HCT116 (cell line): ENCODE measurements around the gene ZDHHC19. TPM values are rescaled to one million over a fixed set of nuclear protein-coding genes. Genes with fewer than 3 reads are reported as not detected.

Experiments
- ATAC-seq: fragments of 200-7000 bp; cut with Tn5 transposase; 2 replicates; pipeline ENCODE4 v1.9.1; 2020; ENCODE audit warnings: mild to moderate bottlenecking, moderate library complexity
- BruUV-seq: library from RNA; stranded (reverse); fragments of 400-500 nt; replicated peaks from 2 replicates; lab custom pipeline; 2021; lab: Mats Ljungman, UMichigan
- CTCF ChIA-PET: fragments of 300-600 bp; sonication (Branson Sonifier 250); formaldehyde crosslinking; loops from one replicate; lab custom pipeline; 2021; ENCODE audit warnings: antibody characterized with exemption; lab: Charles Lee
- POLR2A ChIA-PET: fragments of 300-600, 350-600 bp; sonication (Branson Sonifier 250); formaldehyde crosslinking; loops from one replicate; lab custom pipeline; 2021; ENCODE audit warnings: antibody characterized with exemption; lab: Charles Lee
- RAD21 ChIA-PET, 2 experiments: fragments of 300-600 bp; sonication (Branson Sonifier 250); formaldehyde crosslinking; loops; one replicate each; lab custom pipeline; 2023; ENCODE audit warnings: low total read pairs in 2 of 2; ENCODE audit not compliant: uncharacterized antibody in 2 of 2, unreplicated experiment in 2 of 2, low non-redundant PET in 1 of 2; lab: Charles Lee
- DNase-seq: peaks from one replicate; pipeline ENCODE4 v3.0.0-alpha.2; 2010; ENCODE audit warnings: low read depth, low spot score
- H2AFZ ChIP-seq: fragments of 200-600 bp; shearing (Covaris generic), sonication (generic); 2 replicates; pipeline ENCODE4 v1.6.1; 2017; ENCODE audit warnings: low read depth, mixed run types, mixed read lengths, antibody characterized with exemption, low read length; ENCODE audit not compliant: poor library complexity, severe bottlenecking
- H3K27ac ChIP-seq: 2 replicates; pipeline ENCODE4 v1.5.1; 2012; ENCODE audit warnings: low read depth, low read length
- H3K27me3 ChIP-seq: fragments of 200-600 bp; sonication (generic); 2 replicates; pipeline ENCODE4 v1.6.1; 2016; ENCODE audit warnings: mixed run types, low read length, mixed read lengths; ENCODE audit not compliant: insufficient read depth
- H3K36me3 ChIP-seq, 2 experiments: fragments of 200-500 bp in 1 of 2; fragments of 200-600 bp in 1 of 2; sonication (Bioruptor generic) in 1 of 2; sonication (generic) in 1 of 2; 2 replicates each; pipeline versions ENCODE4 v1.5.1 to v1.6.1; 2014 to 2016; ENCODE audit warnings: low read length in 2 of 2, inconsistent platforms in 1 of 2, mixed read lengths in 1 of 2, mixed run types in 1 of 2; ENCODE audit not compliant: insufficient read depth in 2 of 2, control insufficient read depth in 1 of 2
- H3K4me1 ChIP-seq, 2 experiments: fragments of 200-600 bp in 1 of 2; sonication (generic) in 1 of 2; 2 replicates each; pipeline versions ENCODE4 v1.5.1 to v1.6.1; 2012 to 2017; ENCODE audit warnings: low read length in 2 of 2, inconsistent platforms in 1 of 2, mild to moderate bottlenecking in 1 of 2, mixed read lengths in 1 of 2, mixed run types in 1 of 2, moderate library complexity in 1 of 2; ENCODE audit not compliant: insufficient read depth in 2 of 2, control insufficient read depth in 1 of 2
- H3K4me2 ChIP-seq: fragments of 200-600 bp; sonication (generic); 2 replicates; pipeline ENCODE4 v1.6.1; 2017; ENCODE audit warnings: mixed run types, low read length, mixed read lengths
- H3K4me3 ChIP-seq, 2 experiments: fragments of 200-600 bp in 1 of 2; sonication (generic) in 1 of 2; replicated peaks in 1 of 2; 2 replicates each; pipeline ENCODE4 v1.5.1; 2011 to 2016; ENCODE audit warnings: low read length in 2 of 2, control low read depth in 1 of 2, low read depth in 1 of 2, mild to moderate bottlenecking in 1 of 2, mixed read lengths in 1 of 2, mixed run types in 1 of 2
- H3K79me2 ChIP-seq: fragments of 200-600 bp; sonication (generic); 2 replicates; pipeline ENCODE4 v1.6.1; 2017; ENCODE audit warnings: mild to moderate bottlenecking, mixed run types, low read length, moderate library complexity, mixed read lengths; ENCODE audit not compliant: insufficient read depth
- H3K9ac ChIP-seq: fragments of 200-600 bp; sonication (generic); 2 replicates; pipeline ENCODE4 v1.6.1; 2016; ENCODE audit warnings: low read length, mixed read lengths
- H3K9me2 ChIP-seq: fragments of 200-600 bp; sonication (generic), shearing (Covaris generic); 2 replicates; pipeline ENCODE4 v1.6.1; 2017; ENCODE audit warnings: mixed run types, mild to moderate bottlenecking, moderate library complexity; ENCODE audit not compliant: insufficient read depth
- H3K9me3 ChIP-seq, 2 experiments: fragments of 200-500 bp in 1 of 2; fragments of 200-600 bp in 1 of 2; sonication (Bioruptor generic) in 1 of 2; sonication (generic) in 1 of 2; 2 replicates each; pipeline ENCODE4 v1.6.1; 2014 to 2017; ENCODE audit warnings: low read length in 2 of 2, mixed read lengths in 2 of 2, inconsistent platforms in 1 of 2, low read depth in 1 of 2, mild to moderate bottlenecking in 1 of 2, mixed run types in 1 of 2, moderate library complexity in 1 of 2; ENCODE audit not compliant: control insufficient read depth in 1 of 2, insufficient read depth in 1 of 2
- H4K20me1 ChIP-seq: fragments of 200-600 bp; sonication (generic), shearing (Covaris generic); 2 replicates; pipeline ENCODE4 v1.6.1; 2017; ENCODE audit warnings: mixed run types, mild to moderate bottlenecking, moderate library complexity; ENCODE audit not compliant: insufficient read depth
- CBX3 ChIP-seq: IDR thresholded peaks from 2 replicates; pipeline ENCODE4 v1.6.1; 2012; ENCODE audit warnings: low read depth
- EGR1 ChIP-seq: IDR thresholded peaks from 2 replicates; pipeline ENCODE4 v1.6.1; 2012; ENCODE audit warnings: low read depth
- EZH2 ChIP-seq: fragments of 200-600 bp; sonication (generic); IDR thresholded peaks from 2 replicates; pipeline ENCODE4 v1.6.1; 2017; ENCODE audit warnings: antibody characterized with exemption, mixed run types
- EZH2phosphoT487 ChIP-seq: fragments of 200-600 bp; IDR thresholded peaks from 2 replicates; pipeline ENCODE4 v1.6.1; 2018; ENCODE audit warnings: antibody characterized with exemption, borderline replicate concordance
- JUND ChIP-seq: IDR thresholded peaks from 2 replicates; pipeline ENCODE4 v1.6.1; 2012
- POLR2A ChIP-seq: IDR thresholded peaks from 2 replicates; pipeline ENCODE4 v1.7.0; 2011; ENCODE audit warnings: borderline replicate concordance; ENCODE audit not compliant: insufficient read depth, insufficient read length; ENCODE audit errors: extremely low read depth
- RAD21 ChIP-seq: IDR thresholded peaks from 2 replicates; pipeline ENCODE4 v1.6.1; 2012; ENCODE audit warnings: low read depth, mild to moderate bottlenecking
- SP1 ChIP-seq: IDR thresholded peaks from 2 replicates; pipeline ENCODE4 v1.6.1; 2012; ENCODE audit warnings: low read depth
- SRF ChIP-seq: IDR thresholded peaks from 2 replicates; pipeline ENCODE4 v1.6.1; 2012; ENCODE audit warnings: low read depth
- YY1 ChIP-seq: IDR thresholded peaks from 2 replicates; pipeline ENCODE4 v1.6.1; 2011; ENCODE audit warnings: low read length, low read depth, moderate library complexity, mild to moderate bottlenecking; ENCODE audit not compliant: insufficient replicate concordance; ENCODE audit errors: extremely low read depth
- intact Hi-C: fragments of 100-400 bp; cut with micrococcal nuclease; formaldehyde crosslinking; loops from 2 replicates; pipeline ENCODE4 v1.10.0; 2022
- total RNA-seq: library from RNA; stranded (reverse); gene quantifications from one replicate; pipeline ENCODE4 v1.2.1, GENCODE V29; 2021; ENCODE audit not compliant: unreplicated experiment
- TF ChIP-seq, protein P1 (sequence below): IDR thresholded peaks from 2 replicates; pipeline ENCODE4 v1.6.1; 2012
- TF ChIP-seq, protein P2 (sequence below): IDR thresholded peaks from 2 replicates; pipeline ENCODE4 v1.6.1; 2012
- TF ChIP-seq, protein P3 (sequence below), 3 experiments: fragments of 200-600 bp in 1 of 3; sonication (generic) in 1 of 3; IDR thresholded peaks in 2 of 3; conservative IDR thresholded peaks in 1 of 3; 2 replicates each; pipeline ENCODE4 v1.5.1; 2012 to 2017; ENCODE audit warnings: low read depth in 2 of 3, low read length in 2 of 3, antibody characterized with exemption in 1 of 3, borderline replicate concordance in 1 of 3, control low read depth in 1 of 3, mild to moderate bottlenecking in 1 of 3, mixed read lengths in 1 of 3, mixed run types in 1 of 3, moderate library complexity in 1 of 3; ENCODE audit not compliant: insufficient read depth in 1 of 3
- TF ChIP-seq, protein P4 (sequence below): IDR thresholded peaks from 2 replicates; pipeline ENCODE4 v1.6.1; 2011; ENCODE audit warnings: mild to moderate bottlenecking, low read length, moderate library complexity; ENCODE audit not compliant: insufficient replicate concordance; ENCODE audit errors: extremely low read depth

ZDHHC19 gene
- total RNA-seq, 1 experiment from 2014 or later = not detected

DNA sequence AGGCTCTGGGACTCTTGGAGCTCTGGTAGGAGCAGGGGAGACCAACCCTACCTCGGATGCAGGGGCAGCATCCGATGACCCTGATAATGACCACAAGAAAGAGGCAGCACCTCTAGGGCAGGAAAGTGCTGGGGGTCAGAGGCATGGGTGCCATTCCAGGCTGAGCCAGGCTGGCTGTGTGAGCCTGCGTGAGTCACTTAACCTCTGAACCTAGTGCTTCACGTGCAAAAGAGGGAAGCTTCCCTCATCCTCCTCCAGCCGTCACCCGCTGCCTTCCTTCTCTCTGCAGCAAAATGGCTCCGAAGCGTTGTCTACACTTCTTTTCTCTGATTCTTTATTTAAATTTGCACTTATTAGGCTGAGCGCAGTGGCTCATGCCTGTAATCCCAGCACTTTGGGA lies 35.5 kb downstream of the ZDHHC19 start:
- Histone ChIP-seq H3K9me2 (no peaks in the 10 kb centered on the region), H4K20me1 (no peaks in the 10 kb centered on the region), H3K4me2 (no peak overlapping the region), H3K4me3 (no peak overlapping the region), H2AFZ (no peak overlapping the region), H3K36me3 (no peaks in the 10 kb centered on the region), H3K79me2 (no peaks in the 10 kb centered on the region), H3K9me3 (no peaks in the 10 kb centered on the region), H3K27ac (no peak overlapping the region), H3K27me3 (no peaks in the 10 kb centered on the region), H3K9ac (no peak overlapping the region), H3K4me1 (no peaks in the 10 kb centered on the region)
- no peak for TF ChIP-seq EGR1
- TF ChIP-seq POLR2A = no peak
- TF ChIP-seq, protein P1, sequence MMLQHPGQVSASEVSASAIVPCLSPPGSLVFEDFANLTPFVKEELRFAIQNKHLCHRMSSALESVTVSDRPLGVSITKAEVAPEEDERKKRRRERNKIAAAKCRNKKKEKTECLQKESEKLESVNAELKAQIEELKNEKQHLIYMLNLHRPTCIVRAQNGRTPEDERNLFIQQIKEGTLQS = no peak
- TF ChIP-seq SP1 = no peak
- TF ChIP-seq, protein P2, sequence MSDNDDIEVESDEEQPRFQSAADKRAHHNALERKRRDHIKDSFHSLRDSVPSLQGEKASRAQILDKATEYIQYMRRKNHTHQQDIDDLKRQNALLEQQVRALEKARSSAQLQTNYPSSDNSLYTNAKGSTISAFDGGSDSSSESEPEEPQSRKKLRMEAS = no peak
- TF ChIP-seq CBX3 = no peak
- TF ChIP-seq EZH2 = no peak
- TF ChIP-seq, protein P3, sequence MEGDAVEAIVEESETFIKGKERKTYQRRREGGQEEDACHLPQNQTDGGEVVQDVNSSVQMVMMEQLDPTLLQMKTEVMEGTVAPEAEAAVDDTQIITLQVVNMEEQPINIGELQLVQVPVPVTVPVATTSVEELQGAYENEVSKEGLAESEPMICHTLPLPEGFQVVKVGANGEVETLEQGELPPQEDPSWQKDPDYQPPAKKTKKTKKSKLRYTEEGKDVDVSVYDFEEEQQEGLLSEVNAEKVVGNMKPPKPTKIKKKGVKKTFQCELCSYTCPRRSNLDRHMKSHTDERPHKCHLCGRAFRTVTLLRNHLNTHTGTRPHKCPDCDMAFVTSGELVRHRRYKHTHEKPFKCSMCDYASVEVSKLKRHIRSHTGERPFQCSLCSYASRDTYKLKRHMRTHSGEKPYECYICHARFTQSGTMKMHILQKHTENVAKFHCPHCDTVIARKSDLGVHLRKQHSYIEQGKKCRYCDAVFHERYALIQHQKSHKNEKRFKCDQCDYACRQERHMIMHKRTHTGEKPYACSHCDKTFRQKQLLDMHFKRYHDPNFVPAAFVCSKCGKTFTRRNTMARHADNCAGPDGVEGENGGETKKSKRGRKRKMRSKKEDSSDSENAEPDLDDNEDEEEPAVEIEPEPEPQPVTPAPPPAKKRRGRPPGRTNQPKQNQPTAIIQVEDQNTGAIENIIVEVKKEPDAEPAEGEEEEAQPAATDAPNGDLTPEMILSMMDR (IDR thresholded peaks at IDR 0.05 in 2 of 3, conservative IDR thresholded peaks at IDR 0.05 in 1 of 3; ENCODE audit: borderline replicate concordance in 1 of 3, insufficient read depth in 1 of 3, low read depth in 2 of 3, low read length in 2 of 3) = no peak
- no peak for TF ChIP-seq RAD21
- TF ChIP-seq, protein P4, sequence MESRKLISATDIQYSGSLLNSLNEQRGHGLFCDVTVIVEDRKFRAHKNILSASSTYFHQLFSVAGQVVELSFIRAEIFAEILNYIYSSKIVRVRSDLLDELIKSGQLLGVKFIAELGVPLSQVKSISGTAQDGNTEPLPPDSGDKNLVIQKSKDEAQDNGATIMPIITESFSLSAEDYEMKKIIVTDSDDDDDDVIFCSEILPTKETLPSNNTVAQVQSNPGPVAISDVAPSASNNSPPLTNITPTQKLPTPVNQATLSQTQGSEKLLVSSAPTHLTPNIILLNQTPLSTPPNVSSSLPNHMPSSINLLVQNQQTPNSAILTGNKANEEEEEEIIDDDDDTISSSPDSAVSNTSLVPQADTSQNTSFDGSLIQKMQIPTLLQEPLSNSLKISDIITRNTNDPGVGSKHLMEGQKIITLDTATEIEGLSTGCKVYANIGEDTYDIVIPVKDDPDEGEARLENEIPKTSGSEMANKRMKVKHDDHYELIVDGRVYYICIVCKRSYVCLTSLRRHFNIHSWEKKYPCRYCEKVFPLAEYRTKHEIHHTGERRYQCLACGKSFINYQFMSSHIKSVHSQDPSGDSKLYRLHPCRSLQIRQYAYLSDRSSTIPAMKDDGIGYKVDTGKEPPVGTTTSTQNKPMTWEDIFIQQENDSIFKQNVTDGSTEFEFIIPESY = no peak
- TF ChIP-seq EZH2phosphoT487 = no peak
- no peak for TF ChIP-seq SRF
- TF ChIP-seq JUND = no peak
- TF ChIP-seq YY1 = no peak
- POLR2A ChIA-PET = no interaction called here
- RAD21 ChIA-PET = no interaction called here
- intact Hi-C loops = no loop called here
- CTCF ChIA-PET = no interaction called here
- no TSS peak for BruUV-seq
- ATAC-seq (no peak), DNase-seq (no peak)
